ENCODE results near the gene PPP6R2. TPM values are rescaled to one million over a fixed set of nuclear protein-coding genes. Genes with fewer than 3 reads are reported as not detected.
A peak's percentile ranks its signal among the peaks of the same experiment; 100 is the strongest.

PPP6R2 gene
- total RNA-seq, 1 experiment from 2014 or later = 42.6 TPM

- H2AK5ac ChIP-seq (ENCODE audit: insufficient read length, low read length) = no peak within 1 kb of the TSS
- DNase-seq = no peak
Observed at GRCh38 chr22:50486561-50487289, 143.6 kb downstream of the PPP6R2 start, which contains the start of gene MIOX. TSS of gene MIOX (plus strand) at chr22:50486859. CDS start at chr22:50486898, 39 bp downstream.

More at GRCh38 chr22:50486561-50487289, 143.6 kb downstream of the PPP6R2 start, which contains the start of gene MIOX:
- Histone ChIP-seq H2AFZ (ENCODE audit: low read length) (no peak within 1 kb of the TSS), H3K23me2 (ENCODE audit: insufficient read length, low read depth, low read length, poor library complexity, severe bottlenecking) (no peaks in the 10 kb centered on the region), H3K9ac (ENCODE audit: extremely low read depth, insufficient read length, low read length) (no peak within 1 kb of the TSS), H3K4me1 (ENCODE audit: insufficient read depth, low read length) (no peaks in the 10 kb centered on the region), H2BK5ac (ENCODE audit: insufficient read length, low read length) (no peak within 1 kb of the TSS), H3K4me2 (ENCODE audit: insufficient read depth, insufficient read length, low read length) (no peak within 1 kb of the TSS), H4K91ac (ENCODE audit: insufficient read length, low read depth, low read length) (no peak within 1 kb of the TSS), H3K79me2 (ENCODE audit: insufficient read depth, low read length) (no peaks in the 10 kb centered on the region), H2BK120ac (ENCODE audit: low read depth, low read length, poor library complexity, severe bottlenecking) (no peak within 1 kb of the TSS), H3K18ac (ENCODE audit: insufficient read length, low read depth, low read length) (no peak within 1 kb of the TSS), H4K8ac (replicated peaks; ENCODE audit: insufficient read length, low read depth, low read length) (no peak within 1 kb of the TSS), H3K14ac (ENCODE audit: insufficient read depth, low read length) (no peak within 1 kb of the TSS; the same call in 1 of the 2 replicates), H2BK12ac (ENCODE audit: insufficient read length, low read depth, low read length) (no peak within 1 kb of the TSS), H3K23ac (ENCODE audit: insufficient read length, low read depth, low read length) (no peak within 1 kb of the TSS), H3K56ac (ENCODE audit: insufficient read length, low read depth, low read length) (no peak within 1 kb of the TSS), H4K5ac (ENCODE audit: insufficient read length, low read depth, low read length) (no peak within 1 kb of the TSS), H3K9me3 (ENCODE audit: control insufficient read depth, low read depth, low read length) (no peaks in the 10 kb centered on the region), H4K20me1 (ENCODE audit: control insufficient read depth, insufficient read depth, insufficient read length) (no peaks in the 10 kb centered on the region), H3K27me3 (ENCODE audit: insufficient read depth, low read length) (no peaks in the 10 kb centered on the region), H3K79me1 (ENCODE audit: insufficient read depth, low read depth, low read length, poor library complexity, severe bottlenecking) (no peaks in the 10 kb centered on the region), H3K4ac (ENCODE audit: low read depth, low read length) (no peak within 1 kb of the TSS), H2BK20ac (ENCODE audit: low read depth, low read length, poor library complexity, severe bottlenecking) (no peak within 1 kb of the TSS), H3T11ph (ENCODE audit: low read length) (no peak within 1 kb of the TSS), H3K27ac (ENCODE audit: insufficient read length, low read depth, low read length) (no peak within 1 kb of the TSS), H2BK15ac (ENCODE audit: low read depth, low read length) (no peak within 1 kb of the TSS)
- peaks cover 6% of the 10 kb centered on the region for H3K27me3 Mint-ChIP-seq (ENCODE audit: low read depth)
- peaks cover 0 to 2% (median 0%) of the 10 kb centered on the region in 3 experiments; a peak in 1 of 7 replicates for H3K36me3 Mint-ChIP-seq (ENCODE audit: insufficient read depth in 1 of 3, low read depth in 3 of 3)
- H3K27ac Mint-ChIP-seq = peak within 1 kb of the TSS in 1 of 3 experiments; percentile 51; a peak in 4 of 7 replicates
- WGBS (ENCODE audit: extremely low coverage, insufficient read length, low lambda C conversion rate) = no CpG with 5 or more reads among the region's 23 CpGs
- H3K4me3 Mint-ChIP-seq = no peak within 1 kb of the TSS
- TF ChIP-seq CTCF (conservative IDR thresholded peaks at IDR 0.05) = no peak
- no peaks in the 10 kb centered on the region for H3K9me3 Mint-ChIP-seq
- peaks cover 3 to 6% of the 10 kb centered on the region in 2 experiments; a peak in 2 of 4 replicates for H3K4me1 Mint-ChIP-seq

Measured in H9 (cell line).